ENCODE data around the gene MAN1C1.

DNA sequence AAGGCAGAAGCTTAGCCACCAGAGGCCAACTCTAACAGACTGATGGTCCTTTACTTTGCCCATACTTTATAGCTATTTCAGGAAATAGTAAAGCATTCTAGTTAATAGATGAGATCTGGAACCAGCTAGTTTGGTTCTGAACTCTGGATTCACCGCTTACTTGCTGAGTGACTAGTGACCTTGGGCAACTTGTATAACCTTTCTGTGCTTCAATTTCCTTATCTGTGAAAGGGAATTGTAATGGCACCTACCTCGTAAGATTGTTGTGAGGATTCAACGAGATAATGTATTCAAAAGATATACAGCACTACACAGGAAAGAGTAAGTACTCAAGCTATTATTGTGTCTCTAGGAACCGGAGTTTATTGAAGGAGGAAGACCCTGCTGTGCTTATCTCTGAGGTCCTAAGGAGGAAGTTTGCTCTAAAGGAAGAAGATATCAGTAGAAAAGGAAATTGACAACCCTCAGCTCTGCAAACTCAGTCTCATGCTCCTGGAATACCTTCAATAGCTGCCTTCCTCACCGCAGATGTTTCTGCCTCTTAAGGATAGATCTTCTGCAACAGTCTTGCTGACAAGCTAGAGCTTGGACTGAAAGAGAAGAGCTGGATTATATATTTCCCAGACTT lies 215.1 kb downstream of the MAN1C1 start:
- TF ChIP-seq, protein P1, sequence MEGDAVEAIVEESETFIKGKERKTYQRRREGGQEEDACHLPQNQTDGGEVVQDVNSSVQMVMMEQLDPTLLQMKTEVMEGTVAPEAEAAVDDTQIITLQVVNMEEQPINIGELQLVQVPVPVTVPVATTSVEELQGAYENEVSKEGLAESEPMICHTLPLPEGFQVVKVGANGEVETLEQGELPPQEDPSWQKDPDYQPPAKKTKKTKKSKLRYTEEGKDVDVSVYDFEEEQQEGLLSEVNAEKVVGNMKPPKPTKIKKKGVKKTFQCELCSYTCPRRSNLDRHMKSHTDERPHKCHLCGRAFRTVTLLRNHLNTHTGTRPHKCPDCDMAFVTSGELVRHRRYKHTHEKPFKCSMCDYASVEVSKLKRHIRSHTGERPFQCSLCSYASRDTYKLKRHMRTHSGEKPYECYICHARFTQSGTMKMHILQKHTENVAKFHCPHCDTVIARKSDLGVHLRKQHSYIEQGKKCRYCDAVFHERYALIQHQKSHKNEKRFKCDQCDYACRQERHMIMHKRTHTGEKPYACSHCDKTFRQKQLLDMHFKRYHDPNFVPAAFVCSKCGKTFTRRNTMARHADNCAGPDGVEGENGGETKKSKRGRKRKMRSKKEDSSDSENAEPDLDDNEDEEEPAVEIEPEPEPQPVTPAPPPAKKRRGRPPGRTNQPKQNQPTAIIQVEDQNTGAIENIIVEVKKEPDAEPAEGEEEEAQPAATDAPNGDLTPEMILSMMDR (conservative IDR thresholded peaks at IDR 0.05; ENCODE audit: low read depth, low read length): no peak
- TF ChIP-seq EZH2 (IDR thresholded peaks at IDR 0.05; ENCODE audit: low read length, unreplicated experiment): no peak
- no peak for TF ChIP-seq EZH2phosphoT487 (IDR thresholded peaks at IDR 0.05; ENCODE audit: borderline replicate concordance, low read length)
